SK-N-SH treated with all-trans-retinoic acid at 6 μM for 48 hours (cell line): ENCODE measurements around the gene LIN7B.

Source experiments
- ATAC-seq: fragments of 200-7000 bp; cut with Tn5 transposase; 3 replicates; pipeline ENCODE4 v1.9.1; 2020; ENCODE audit warnings: mild to moderate bottlenecking, moderate library complexity
- ARNTL ChIP-seq: fragments of 450-650 bp; formaldehyde crosslinking; IDR thresholded peaks from 2 replicates; pipeline ENCODE4 v1.5.0; 2020; ENCODE audit warnings: low read depth, mild to moderate bottlenecking, moderate library complexity, borderline replicate concordance
- CSDC2 ChIP-seq: fragments of 250-450 bp; sonication (Bioruptor Pico); IDR thresholded peaks from 2 replicates; pipeline ENCODE4 v1.5.0; 2020; ENCODE audit warnings: mild to moderate bottlenecking, moderate library complexity
- ESRRG ChIP-seq: fragments of 250-450 bp; sonication (Bioruptor Pico); IDR thresholded peaks from 2 replicates; pipeline ENCODE4 v1.6.1; 2021; ENCODE audit warnings: mild to moderate bottlenecking
- ISL1 ChIP-seq: fragments of 250-450 bp; sonication (Bioruptor Pico); IDR thresholded peaks from 2 replicates; pipeline ENCODE4 v2.1.2; 2022; ENCODE audit warnings: mild to moderate bottlenecking, moderate library complexity
- PPARA ChIP-seq: fragments of 250-450 bp; sonication (Bioruptor Pico); IDR thresholded peaks from 2 replicates; pipeline ENCODE4 v1.5.0; 2020; ENCODE audit warnings: mild to moderate bottlenecking, borderline replicate concordance
- SNAI2 ChIP-seq: fragments of 250-450 bp; sonication (Bioruptor Pico); IDR thresholded peaks from 2 replicates; pipeline ENCODE4 v1.5.0; 2020; ENCODE audit warnings: mild to moderate bottlenecking, moderate library complexity
- TCF4 ChIP-seq: fragments of 250-450 bp; sonication (Bioruptor Pico); IDR thresholded peaks from 2 replicates; pipeline ENCODE4 v1.8.0; 2021; ENCODE audit warnings: mild to moderate bottlenecking, moderate library complexity, borderline replicate concordance
- TOX ChIP-seq: fragments of 250-450 bp; sonication (Bioruptor Pico); IDR thresholded peaks from 2 replicates; pipeline ENCODE4 v1.8.0; 2021; ENCODE audit warnings: mild to moderate bottlenecking, moderate library complexity, borderline replicate concordance
- ZC3H10 ChIP-seq: fragments of 250-450 bp; sonication (Bioruptor Pico); IDR thresholded peaks from 2 replicates; pipeline ENCODE4 v1.5.1; 2021; ENCODE audit warnings: mild to moderate bottlenecking, moderate library complexity
- ZFP3 ChIP-seq: fragments of 250-450 bp; sonication (Bioruptor Pico); IDR thresholded peaks from 2 replicates; pipeline ENCODE4 v1.5.0; 2020; ENCODE audit warnings: mild to moderate bottlenecking, moderate library complexity
- ZFP30 ChIP-seq: fragments of 450-650 bp; formaldehyde crosslinking; IDR thresholded peaks from 2 replicates; pipeline ENCODE4 v1.5.0; 2022; ENCODE audit warnings: mild to moderate bottlenecking, moderate library complexity
- ZNF565 ChIP-seq: fragments of 450-650 bp; formaldehyde crosslinking; conservative IDR thresholded peaks from 2 replicates; pipeline ENCODE4 v1.5.0; 2020; ENCODE audit warnings: low read depth, mild to moderate bottlenecking, moderate library complexity
- ZNF70 ChIP-seq: fragments of 450-650 bp; formaldehyde crosslinking; IDR thresholded peaks from 2 replicates; pipeline ENCODE4 v1.5.0; 2020; ENCODE audit warnings: mild to moderate bottlenecking, moderate library complexity
- TF ChIP-seq, protein P1 (sequence below): fragments of 250-450 bp; sonication (Bioruptor Pico); IDR thresholded peaks from 2 replicates; pipeline ENCODE4 v1.5.0; 2020; ENCODE audit warnings: mild to moderate bottlenecking, moderate library complexity
- TF ChIP-seq, protein P2 (sequence below): fragments of 250-450 bp; sonication (Bioruptor Pico); IDR thresholded peaks from 2 replicates; pipeline ENCODE4 v1.5.1; 2021; ENCODE audit warnings: mild to moderate bottlenecking, moderate library complexity
- TF ChIP-seq, protein P3 (sequence below): fragments of 250-450 bp; sonication (Bioruptor Pico); IDR thresholded peaks from 2 replicates; pipeline ENCODE4 v1.8.0; 2021; ENCODE audit warnings: low read depth, mild to moderate bottlenecking, moderate library complexity, borderline replicate concordance
- TF ChIP-seq, protein P4 (sequence below): fragments of 250-450 bp; sonication (Bioruptor Pico); IDR thresholded peaks from 2 replicates; pipeline ENCODE4 v1.8.0; 2020; ENCODE audit warnings: mild to moderate bottlenecking, moderate library complexity, borderline replicate concordance

The LIN7B gene

DNA sequence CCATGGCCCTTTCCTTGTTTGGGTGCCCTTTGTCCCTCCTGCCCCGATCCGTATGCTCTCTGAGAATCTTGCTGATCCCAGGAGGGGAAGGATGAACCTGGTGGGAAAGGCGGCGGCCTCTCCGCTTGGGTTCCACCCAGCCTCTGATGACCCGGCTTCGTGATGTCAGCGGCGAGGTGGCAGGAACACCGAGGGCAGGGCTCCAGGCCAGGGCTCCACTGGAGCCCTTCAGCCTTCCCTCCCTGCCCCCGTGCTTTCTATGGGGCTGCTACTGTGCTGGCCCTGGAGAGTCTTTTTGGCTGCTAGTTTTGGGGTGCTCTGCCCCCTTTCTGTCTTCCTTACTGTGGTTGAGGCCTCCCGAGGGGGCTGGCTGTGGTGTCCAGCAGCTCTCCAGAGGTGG, 11.9 kb upstream of the LIN7B start (continued):
- TF ChIP-seq, protein P1, sequence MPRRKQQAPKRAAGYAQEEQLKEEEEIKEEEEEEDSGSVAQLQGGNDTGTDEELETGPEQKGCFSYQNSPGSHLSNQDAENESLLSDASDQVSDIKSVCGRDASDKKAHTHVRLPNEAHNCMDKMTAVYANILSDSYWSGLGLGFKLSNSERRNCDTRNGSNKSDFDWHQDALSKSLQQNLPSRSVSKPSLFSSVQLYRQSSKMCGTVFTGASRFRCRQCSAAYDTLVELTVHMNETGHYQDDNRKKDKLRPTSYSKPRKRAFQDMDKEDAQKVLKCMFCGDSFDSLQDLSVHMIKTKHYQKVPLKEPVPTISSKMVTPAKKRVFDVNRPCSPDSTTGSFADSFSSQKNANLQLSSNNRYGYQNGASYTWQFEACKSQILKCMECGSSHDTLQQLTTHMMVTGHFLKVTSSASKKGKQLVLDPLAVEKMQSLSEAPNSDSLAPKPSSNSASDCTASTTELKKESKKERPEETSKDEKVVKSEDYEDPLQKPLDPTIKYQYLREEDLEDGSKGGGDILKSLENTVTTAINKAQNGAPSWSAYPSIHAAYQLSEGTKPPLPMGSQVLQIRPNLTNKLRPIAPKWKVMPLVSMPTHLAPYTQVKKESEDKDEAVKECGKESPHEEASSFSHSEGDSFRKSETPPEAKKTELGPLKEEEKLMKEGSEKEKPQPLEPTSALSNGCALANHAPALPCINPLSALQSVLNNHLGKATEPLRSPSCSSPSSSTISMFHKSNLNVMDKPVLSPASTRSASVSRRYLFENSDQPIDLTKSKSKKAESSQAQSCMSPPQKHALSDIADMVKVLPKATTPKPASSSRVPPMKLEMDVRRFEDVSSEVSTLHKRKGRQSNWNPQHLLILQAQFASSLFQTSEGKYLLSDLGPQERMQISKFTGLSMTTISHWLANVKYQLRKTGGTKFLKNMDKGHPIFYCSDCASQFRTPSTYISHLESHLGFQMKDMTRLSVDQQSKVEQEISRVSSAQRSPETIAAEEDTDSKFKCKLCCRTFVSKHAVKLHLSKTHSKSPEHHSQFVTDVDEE (CRISPR knock-in tag) = no peak

DNA sequence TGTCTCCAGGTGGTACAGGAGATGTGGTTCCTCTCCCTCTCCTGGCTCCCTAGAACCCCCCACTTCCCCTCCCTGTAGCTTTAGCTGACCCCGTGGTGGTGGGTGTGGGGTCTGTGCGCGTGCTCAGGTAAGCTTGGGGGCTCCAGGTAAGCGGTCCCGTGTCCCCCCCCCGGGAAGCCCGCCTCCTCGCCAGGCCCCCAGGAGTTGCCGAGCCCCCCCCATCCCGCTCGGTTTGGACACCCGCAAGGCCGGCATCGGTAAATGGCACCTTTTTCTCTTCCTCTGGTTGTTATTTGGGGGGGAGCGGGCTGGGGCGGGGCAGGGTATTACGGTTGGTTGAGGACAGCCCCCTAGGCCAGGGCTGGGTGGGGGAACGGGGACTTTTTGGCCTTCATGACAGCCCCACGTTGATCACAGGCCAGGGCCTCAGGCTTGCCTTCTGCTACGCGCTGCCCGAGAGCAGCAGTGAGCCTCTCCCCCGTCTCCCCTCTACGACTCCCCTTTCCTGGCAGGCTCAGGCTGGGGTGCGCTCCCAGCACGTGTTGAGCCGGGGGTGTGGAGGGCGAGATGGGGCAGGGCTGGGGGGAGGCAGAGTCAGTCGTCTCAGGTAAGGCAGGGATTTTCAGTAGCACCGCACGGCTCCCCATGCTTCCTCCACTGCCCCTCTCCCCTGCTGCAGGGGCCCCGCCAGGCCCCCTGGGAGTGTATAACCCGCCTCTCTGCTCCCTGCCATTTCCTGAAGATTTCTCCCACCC, 10.7 kb upstream of the LIN7B start:
- no peak for ATAC-seq

DNA sequence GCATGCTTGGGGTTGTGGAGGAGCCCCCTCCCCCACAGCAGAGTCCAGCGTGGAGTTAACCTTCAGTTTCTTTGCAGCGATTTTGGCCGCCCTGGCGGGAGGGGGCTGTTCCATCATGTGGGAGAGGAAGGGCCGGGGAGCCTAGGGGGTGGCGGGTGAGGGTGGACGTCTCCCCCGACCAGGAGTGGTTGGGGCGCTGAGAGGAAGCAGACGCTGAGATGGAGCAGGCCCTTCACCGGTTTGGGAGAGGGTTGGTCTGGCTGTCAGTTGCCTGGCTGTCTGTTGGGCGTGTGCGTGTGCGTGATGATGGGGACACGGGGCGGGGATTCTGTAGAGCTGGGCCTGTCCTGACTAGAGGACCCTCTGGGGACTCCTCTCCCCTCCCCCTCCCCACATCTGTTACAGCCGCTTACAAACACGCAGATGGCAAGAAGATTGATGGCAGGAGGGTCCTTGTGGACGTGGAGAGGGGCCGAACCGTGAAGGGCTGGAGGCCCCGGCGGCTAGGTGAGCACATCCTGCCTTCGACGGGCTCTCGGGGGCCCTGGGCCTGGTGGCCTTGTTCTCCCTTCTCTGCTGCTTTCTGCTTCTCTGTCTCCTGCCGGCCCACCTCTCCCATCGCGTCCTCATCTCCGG, 9.8 kb upstream of the LIN7B start:
- ATAC-seq = no peak
- TF ChIP-seq, protein P2, sequence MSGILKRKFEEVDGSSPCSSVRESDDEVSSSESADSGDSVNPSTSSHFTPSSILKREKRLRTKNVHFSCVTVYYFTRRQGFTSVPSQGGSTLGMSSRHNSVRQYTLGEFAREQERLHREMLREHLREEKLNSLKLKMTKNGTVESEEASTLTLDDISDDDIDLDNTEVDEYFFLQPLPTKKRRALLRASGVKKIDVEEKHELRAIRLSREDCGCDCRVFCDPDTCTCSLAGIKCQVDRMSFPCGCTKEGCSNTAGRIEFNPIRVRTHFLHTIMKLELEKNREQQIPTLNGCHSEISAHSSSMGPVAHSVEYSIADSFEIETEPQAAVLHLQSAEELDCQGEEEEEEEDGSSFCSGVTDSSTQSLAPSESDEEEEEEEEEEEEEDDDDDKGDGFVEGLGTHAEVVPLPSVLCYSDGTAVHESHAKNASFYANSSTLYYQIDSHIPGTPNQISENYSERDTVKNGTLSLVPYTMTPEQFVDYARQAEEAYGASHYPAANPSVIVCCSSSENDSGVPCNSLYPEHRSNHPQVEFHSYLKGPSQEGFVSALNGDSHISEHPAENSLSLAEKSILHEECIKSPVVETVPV (CRISPR knock-in tag) = no peak
- TF ChIP-seq ZC3H10 (CRISPR knock-in tag) = no peak
- no peak for TF ChIP-seq TCF4 (CRISPR knock-in tag)
- TF ChIP-seq ARNTL = no peak
- no peak for TF ChIP-seq SNAI2 (CRISPR knock-in tag)
- no peak for TF ChIP-seq ISL1
- TF ChIP-seq ZNF565 = no peak
- TF ChIP-seq PPARA (CRISPR knock-in tag) = no peak
- no peak for TF ChIP-seq ZNF70
- TF ChIP-seq, protein P1 (CRISPR knock-in tag) = no peak
- TF ChIP-seq, protein P3, sequence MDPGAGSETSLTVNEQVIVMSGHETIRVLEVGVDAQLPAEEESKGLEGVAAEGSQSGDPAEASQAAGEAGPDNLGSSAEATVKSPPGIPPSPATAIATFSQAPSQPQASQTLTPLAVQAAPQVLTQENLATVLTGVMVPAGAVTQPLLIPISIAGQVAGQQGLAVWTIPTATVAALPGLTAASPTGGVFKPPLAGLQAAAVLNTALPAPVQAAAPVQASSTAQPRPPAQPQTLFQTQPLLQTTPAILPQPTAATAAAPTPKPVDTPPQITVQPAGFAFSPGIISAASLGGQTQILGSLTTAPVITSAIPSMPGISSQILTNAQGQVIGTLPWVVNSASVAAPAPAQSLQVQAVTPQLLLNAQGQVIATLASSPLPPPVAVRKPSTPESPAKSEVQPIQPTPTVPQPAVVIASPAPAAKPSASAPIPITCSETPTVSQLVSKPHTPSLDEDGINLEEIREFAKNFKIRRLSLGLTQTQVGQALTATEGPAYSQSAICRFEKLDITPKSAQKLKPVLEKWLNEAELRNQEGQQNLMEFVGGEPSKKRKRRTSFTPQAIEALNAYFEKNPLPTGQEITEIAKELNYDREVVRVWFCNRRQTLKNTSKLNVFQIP = no peak

More for the DNA sequence above, 10.7 kb upstream of the LIN7B start:
- TF ChIP-seq ZC3H10 (CRISPR knock-in tag) (no peak), ZFP3 (CRISPR knock-in tag) (no peak), ZNF70 (no peak), CSDC2 (no peak), ESRRG (CRISPR knock-in tag) (no peak), TOX (CRISPR knock-in tag) (no peak), PPARA (CRISPR knock-in tag) (no peak), ZNF565 (no peak), ZFP30 (CRISPR knock-in tag) (no peak)
- TF ChIP-seq, protein P4, sequence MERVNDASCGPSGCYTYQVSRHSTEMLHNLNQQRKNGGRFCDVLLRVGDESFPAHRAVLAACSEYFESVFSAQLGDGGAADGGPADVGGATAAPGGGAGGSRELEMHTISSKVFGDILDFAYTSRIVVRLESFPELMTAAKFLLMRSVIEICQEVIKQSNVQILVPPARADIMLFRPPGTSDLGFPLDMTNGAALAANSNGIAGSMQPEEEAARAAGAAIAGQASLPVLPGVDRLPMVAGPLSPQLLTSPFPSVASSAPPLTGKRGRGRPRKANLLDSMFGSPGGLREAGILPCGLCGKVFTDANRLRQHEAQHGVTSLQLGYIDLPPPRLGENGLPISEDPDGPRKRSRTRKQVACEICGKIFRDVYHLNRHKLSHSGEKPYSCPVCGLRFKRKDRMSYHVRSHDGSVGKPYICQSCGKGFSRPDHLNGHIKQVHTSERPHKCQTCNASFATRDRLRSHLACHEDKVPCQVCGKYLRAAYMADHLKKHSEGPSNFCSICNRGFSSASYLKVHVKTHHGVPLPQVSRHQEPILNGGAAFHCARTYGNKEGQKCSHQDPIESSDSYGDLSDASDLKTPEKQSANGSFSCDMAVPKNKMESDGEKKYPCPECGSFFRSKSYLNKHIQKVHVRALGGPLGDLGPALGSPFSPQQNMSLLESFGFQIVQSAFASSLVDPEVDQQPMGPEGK (CRISPR knock-in tag) = no peak
- TF ChIP-seq, protein P1 (CRISPR knock-in tag) = no peak
- TF ChIP-seq, protein P2 (CRISPR knock-in tag) = no peak
- TF ChIP-seq, all 23 proteins: peak for 0
